Keratinocyte (primary cell): ENCODE measurements around the gene ARHGEF3.

Experiments
- CTCF ChIP-seq, 3 experiments: IDR thresholded peaks in 1 of 3; conservative IDR thresholded peaks in 1 of 3; optimal IDR thresholded peaks in 1 of 3; 2 replicates in 2 of 3; 3 replicates in 1 of 3; pipeline versions ENCODE3 to v1.5.1; 2011; ENCODE audit warnings: low read length in 3 of 3, mild to moderate bottlenecking in 3 of 3, moderate library complexity in 2 of 3, control low read depth in 1 of 3, inconsistent platforms in 1 of 3; ENCODE audit not compliant: insufficient read depth in 2 of 3; ENCODE audit errors: extremely low read depth in 1 of 3
- EZH2 ChIP-seq: IDR thresholded peaks from one replicate; pipeline ENCODE4 v1.6.1; 2012; ENCODE audit warnings: inconsistent platforms, mild to moderate bottlenecking, low read length, moderate library complexity

GRCh38 chr3:56744016-56744415, 57.7 kb downstream of the ARHGEF3 start:
- TF ChIP-seq CTCF (optimal IDR thresholded peaks at IDR 0.05 in 1 of 3, IDR thresholded peaks at IDR 0.05 in 1 of 3, conservative IDR thresholded peaks at IDR 0.05 in 1 of 3; ENCODE audit: extremely low read depth in 1 of 3, insufficient read depth in 2 of 3, low read length in 3 of 3) (no peak), EZH2 (no peak)
